H9 (cell line): ENCODE results near the gene BSX. TPM values are rescaled to one million over a fixed set of nuclear protein-coding genes. Genes with fewer than 3 reads are reported as not detected.

Source experiments
- DNase-seq: peaks from one replicate; pipeline ENCODE4 v3.0.0-alpha.2; 2017
- H2AFZ ChIP-seq: one replicate; pipeline ENCODE4 v1.6.1; 2013; ENCODE audit warnings: mild to moderate bottlenecking, low read length, control low read depth, moderate library complexity
- H2AK5ac ChIP-seq: 2 replicates; pipeline ENCODE4 v1.6.1; 2013; ENCODE audit warnings: low read length, control low read depth, mixed read lengths; ENCODE audit not compliant: insufficient read length
- H2BK120ac ChIP-seq: one replicate; pipeline ENCODE4 v1.6.1; 2013; ENCODE audit warnings: low read depth, mild to moderate bottlenecking, low read length, control low read depth, inconsistent platforms; ENCODE audit not compliant: poor library complexity, severe bottlenecking
- H2BK12ac ChIP-seq: 2 replicates; pipeline ENCODE4 v1.6.1; 2013; ENCODE audit warnings: low read length, control low read depth, mixed read lengths, low read depth; ENCODE audit not compliant: insufficient read length
- H2BK15ac ChIP-seq: 2 replicates; pipeline ENCODE4 v1.6.1; 2013; ENCODE audit warnings: low read depth, low read length, control low read depth
- H2BK20ac ChIP-seq: one replicate; pipeline ENCODE4 v1.6.1; 2013; ENCODE audit warnings: low read depth, mild to moderate bottlenecking, low read length, control low read depth, inconsistent platforms; ENCODE audit not compliant: poor library complexity, severe bottlenecking
- H2BK5ac ChIP-seq: 2 replicates; pipeline ENCODE4 v1.6.1; 2013; ENCODE audit warnings: low read length, control low read depth, mixed read lengths; ENCODE audit not compliant: insufficient read length
- H3K14ac ChIP-seq: 2 replicates; pipeline ENCODE4 v1.6.1; 2013; ENCODE audit warnings: low read length, control low read depth; ENCODE audit not compliant: insufficient read depth
- H3K18ac ChIP-seq: 2 replicates; pipeline ENCODE4 v1.6.1; 2013; ENCODE audit warnings: low read depth, mild to moderate bottlenecking, mixed read lengths, low read length, control low read depth; ENCODE audit not compliant: insufficient read length
- H3K23ac ChIP-seq: 2 replicates; pipeline ENCODE4 v1.6.1; 2013; ENCODE audit warnings: low read length, control low read depth, mixed read lengths, low read depth; ENCODE audit not compliant: insufficient read length
- H3K23me2 ChIP-seq: 2 replicates; pipeline ENCODE4 v1.6.1; 2013; ENCODE audit warnings: low read depth, mild to moderate bottlenecking, mixed read lengths, low read length, control low read depth; ENCODE audit not compliant: insufficient read length, poor library complexity, severe bottlenecking
- H3K27ac ChIP-seq: 2 replicates; pipeline ENCODE4 v1.5.1; 2013; ENCODE audit warnings: low read length, control low read depth, mixed read lengths, low read depth; ENCODE audit not compliant: insufficient read length
- H3K27me3 ChIP-seq: 2 replicates; pipeline ENCODE4 v1.6.1; 2013; ENCODE audit warnings: low read length, control low read depth, inconsistent platforms; ENCODE audit not compliant: insufficient read depth
- H3K4ac ChIP-seq: 2 replicates; pipeline ENCODE4 v1.6.1; 2013; ENCODE audit warnings: low read depth, mild to moderate bottlenecking, control low read depth, inconsistent platforms, low read length, moderate library complexity
- H3K4me1 ChIP-seq: 2 replicates; pipeline ENCODE4 v1.6.1; 2013; ENCODE audit warnings: low read length, control low read depth, inconsistent platforms; ENCODE audit not compliant: insufficient read depth
- H3K4me2 ChIP-seq: 2 replicates; pipeline ENCODE4 v1.6.1; 2013; ENCODE audit warnings: low read length, control low read depth, mixed read lengths; ENCODE audit not compliant: insufficient read length, insufficient read depth
- H3K56ac ChIP-seq: 2 replicates; pipeline ENCODE4 v1.6.1; 2013; ENCODE audit warnings: low read depth, mild to moderate bottlenecking, mixed read lengths, low read length, control low read depth; ENCODE audit not compliant: insufficient read length
- H3K79me1 ChIP-seq: 2 replicates; pipeline ENCODE4 v1.6.1; 2013; ENCODE audit warnings: low read depth, mild to moderate bottlenecking, moderate library complexity, low read length, control low read depth, inconsistent platforms; ENCODE audit not compliant: insufficient read depth, poor library complexity, severe bottlenecking
- H3K79me2 ChIP-seq: 2 replicates; pipeline ENCODE4 v1.6.1; 2013; ENCODE audit warnings: low read length, control low read depth, inconsistent platforms; ENCODE audit not compliant: insufficient read depth
- H3K9ac ChIP-seq: 2 replicates; pipeline ENCODE4 v1.6.1; 2013; ENCODE audit warnings: low read length, control low read depth, mixed read lengths; ENCODE audit not compliant: insufficient read length; ENCODE audit errors: extremely low read depth
- H3K9me3 ChIP-seq: one replicate; pipeline ENCODE4 v1.6.1; 2013; ENCODE audit warnings: low read depth, low read length, inconsistent platforms; ENCODE audit not compliant: control insufficient read depth
- H3T11ph ChIP-seq: one replicate; pipeline ENCODE4 v1.6.1; 2013; ENCODE audit warnings: mild to moderate bottlenecking, low read length, control low read depth, inconsistent platforms
- H4K20me1 ChIP-seq: one replicate; pipeline ENCODE4 v1.6.1; 2013; ENCODE audit not compliant: control insufficient read depth, insufficient read length, insufficient read depth
- H4K5ac ChIP-seq: 2 replicates; pipeline ENCODE4 v1.6.1; 2013; ENCODE audit warnings: low read depth, mild to moderate bottlenecking, mixed read lengths, low read length, control low read depth; ENCODE audit not compliant: insufficient read length
- H4K8ac ChIP-seq: replicated peaks from 2 replicates; pipeline ENCODE4 v1.6.1; 2013; ENCODE audit warnings: low read length, control low read depth, mixed read lengths, low read depth; ENCODE audit not compliant: insufficient read length
- H4K91ac ChIP-seq: 2 replicates; pipeline ENCODE4 v1.6.1; 2013; ENCODE audit warnings: low read depth, mild to moderate bottlenecking, moderate library complexity, mixed read lengths, low read length, control low read depth; ENCODE audit not compliant: insufficient read length
- H3K27ac Mint-ChIP-seq, 3 experiments: 2 replicates in 2 of 3; 3 replicates in 1 of 3; pipeline ENCODE4 v1.8.0; 2020 to 2021; ENCODE audit warnings: mixed read lengths in 3 of 3, mild to moderate bottlenecking in 1 of 3, moderate library complexity in 1 of 3
- H3K27me3 Mint-ChIP-seq: 2 replicates; pipeline ENCODE4 v1.8.0; 2021; ENCODE audit warnings: low read depth, mild to moderate bottlenecking, moderate library complexity, mixed read lengths
- H3K36me3 Mint-ChIP-seq, 3 experiments: 2 replicates in 2 of 3; 3 replicates in 1 of 3; pipeline ENCODE4 v1.8.0; 2020 to 2021; ENCODE audit warnings: low read depth in 3 of 3, mixed read lengths in 3 of 3; ENCODE audit not compliant: insufficient read depth in 1 of 3
- H3K4me1 Mint-ChIP-seq, 2 experiments: 2 replicates each; pipeline ENCODE4 v1.8.0; 2020; ENCODE audit warnings: mixed read lengths in 2 of 2
- H3K4me3 Mint-ChIP-seq, 2 experiments: 2 replicates in 1 of 2; 3 replicates in 1 of 2; pipeline ENCODE4 v1.8.0; 2020 to 2021; ENCODE audit warnings: mild to moderate bottlenecking in 2 of 2, mixed read lengths in 2 of 2, moderate library complexity in 1 of 2
- H3K9me3 Mint-ChIP-seq, 2 experiments: 2 replicates in 1 of 2; 3 replicates in 1 of 2; pipeline ENCODE4 v1.8.0; 2020; ENCODE audit warnings: mild to moderate bottlenecking in 2 of 2, mixed read lengths in 2 of 2, moderate library complexity in 1 of 2
- WGBS: extraction: QIAGEN DNeasy Blood & Tissue Kit; methylation state at CpG from one replicate; pipeline ENCODE4 v1.1.7; 2013; ENCODE audit warnings: missing lambda C conversion rate, low lambda C conversion rate, mixed read lengths; ENCODE audit not compliant: insufficient read length; ENCODE audit errors: extremely low coverage; 5-methylcytosine and 5-hydroxymethylcytosine counted together
- total RNA-seq: library from RNA; stranded (reverse); gene quantifications from 2 replicates; pipeline ENCODE4 v1.2.1, GENCODE V29; 2021
- TF ChIP-seq, protein P1 (sequence below): fragments of 200-600 bp; sonication (generic); conservative IDR thresholded peaks from 3 replicates; pipeline ENCODE4 v1.8.0; 2021; ENCODE audit warnings: antibody characterized with exemption, mild to moderate bottlenecking

The BSX gene
- total RNA-seq, 1 experiment from 2014 or later: not detected

DNA sequence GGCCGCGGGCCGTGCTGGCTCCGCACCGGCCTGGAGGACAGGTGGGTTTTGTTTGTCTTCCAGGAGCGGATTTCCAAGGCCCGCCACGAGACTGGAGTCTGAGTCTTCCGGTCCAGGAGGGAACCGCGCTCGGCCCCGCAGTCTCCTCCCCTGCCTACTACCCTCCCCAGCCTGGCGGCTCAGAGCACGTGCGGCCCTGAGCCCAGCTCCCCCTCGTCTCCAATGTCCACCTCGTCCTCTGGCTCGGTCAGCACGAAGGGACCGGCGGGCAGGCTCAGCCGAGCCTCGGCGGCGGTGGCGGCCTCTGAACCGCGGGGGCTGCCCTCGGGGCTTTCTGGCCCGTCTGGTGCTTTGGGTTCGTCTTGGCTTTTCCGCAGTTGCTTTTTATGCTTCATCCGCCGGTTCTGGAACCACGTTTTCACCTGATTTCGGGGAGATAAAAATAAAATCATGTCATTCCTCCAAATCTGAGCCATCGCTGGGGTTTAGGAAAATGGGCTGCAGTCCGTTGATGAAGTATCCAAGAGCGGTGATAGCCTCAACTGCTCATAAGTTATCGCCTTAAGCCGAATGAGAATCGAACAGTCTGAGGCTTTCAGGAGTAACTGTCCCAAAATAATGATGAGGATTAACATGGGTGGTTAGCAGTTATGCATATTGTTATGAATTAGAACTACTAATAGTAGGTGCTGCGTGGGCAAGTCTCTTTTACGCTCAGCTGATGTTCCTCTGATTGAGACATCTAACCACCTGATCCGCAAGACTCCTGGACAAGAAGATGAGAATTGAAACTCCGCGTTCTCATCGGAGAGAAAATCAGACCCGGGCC, 4.0 kb downstream of the BSX start:
- Histone ChIP-seq H3K9ac (no peak overlapping the region), H3K23me2 (peaks cover 12% of the 10 kb centered on the region), H3K9me3 (no peaks in the 10 kb centered on the region), H3T11ph (no peak overlapping the region), H2AK5ac (no peak overlapping the region), H2AFZ (no peak overlapping the region), H2BK5ac (no peak overlapping the region), H3K14ac (no peak overlapping the region), H3K79me2 (no peaks in the 10 kb centered on the region), H3K56ac (no peak overlapping the region), H2BK20ac (no peak overlapping the region), H2BK12ac (no peak overlapping the region), H4K5ac (no peak overlapping the region), H3K4me2 (peak overlapping the region; percentile 81), H4K91ac (no peak overlapping the region), H2BK120ac (no peak overlapping the region), H3K4me1 (no peaks in the 10 kb centered on the region; the same call in 1 of the 2 replicates), H3K79me1 (no peaks in the 10 kb centered on the region), H3K27ac (no peak overlapping the region), H2BK15ac (no peak overlapping the region), H3K23ac (no peak overlapping the region), H4K20me1 (no peaks in the 10 kb centered on the region), H4K8ac (no peak overlapping the region), H3K4ac (no peak overlapping the region), H3K27me3 (peaks cover 86% of the 10 kb centered on the region), H3K18ac (no peak overlapping the region)
- peaks cover 5% of the 10 kb centered on the region in 2 experiments for H3K9me3 Mint-ChIP-seq
- H3K27ac Mint-ChIP-seq: no peak overlapping the region
- H3K4me1 Mint-ChIP-seq: peaks cover 41 to 47% of the 10 kb centered on the region in 2 experiments
- TF ChIP-seq, protein P1, sequence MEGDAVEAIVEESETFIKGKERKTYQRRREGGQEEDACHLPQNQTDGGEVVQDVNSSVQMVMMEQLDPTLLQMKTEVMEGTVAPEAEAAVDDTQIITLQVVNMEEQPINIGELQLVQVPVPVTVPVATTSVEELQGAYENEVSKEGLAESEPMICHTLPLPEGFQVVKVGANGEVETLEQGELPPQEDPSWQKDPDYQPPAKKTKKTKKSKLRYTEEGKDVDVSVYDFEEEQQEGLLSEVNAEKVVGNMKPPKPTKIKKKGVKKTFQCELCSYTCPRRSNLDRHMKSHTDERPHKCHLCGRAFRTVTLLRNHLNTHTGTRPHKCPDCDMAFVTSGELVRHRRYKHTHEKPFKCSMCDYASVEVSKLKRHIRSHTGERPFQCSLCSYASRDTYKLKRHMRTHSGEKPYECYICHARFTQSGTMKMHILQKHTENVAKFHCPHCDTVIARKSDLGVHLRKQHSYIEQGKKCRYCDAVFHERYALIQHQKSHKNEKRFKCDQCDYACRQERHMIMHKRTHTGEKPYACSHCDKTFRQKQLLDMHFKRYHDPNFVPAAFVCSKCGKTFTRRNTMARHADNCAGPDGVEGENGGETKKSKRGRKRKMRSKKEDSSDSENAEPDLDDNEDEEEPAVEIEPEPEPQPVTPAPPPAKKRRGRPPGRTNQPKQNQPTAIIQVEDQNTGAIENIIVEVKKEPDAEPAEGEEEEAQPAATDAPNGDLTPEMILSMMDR: no peak
- no CpG with 5 or more reads among the region's 50 CpGs for WGBS
- DNase-seq: peak; percentile 82
- no peaks in the 10 kb centered on the region; a peak in 1 of 7 replicates for H3K36me3 Mint-ChIP-seq
- peak overlapping the region; percentile 75 to 83 for H3K4me3 Mint-ChIP-seq
- peaks cover 100% of the 10 kb centered on the region for H3K27me3 Mint-ChIP-seq
